Measurements from ENCODE around the gene ADARB1.

DNA sequence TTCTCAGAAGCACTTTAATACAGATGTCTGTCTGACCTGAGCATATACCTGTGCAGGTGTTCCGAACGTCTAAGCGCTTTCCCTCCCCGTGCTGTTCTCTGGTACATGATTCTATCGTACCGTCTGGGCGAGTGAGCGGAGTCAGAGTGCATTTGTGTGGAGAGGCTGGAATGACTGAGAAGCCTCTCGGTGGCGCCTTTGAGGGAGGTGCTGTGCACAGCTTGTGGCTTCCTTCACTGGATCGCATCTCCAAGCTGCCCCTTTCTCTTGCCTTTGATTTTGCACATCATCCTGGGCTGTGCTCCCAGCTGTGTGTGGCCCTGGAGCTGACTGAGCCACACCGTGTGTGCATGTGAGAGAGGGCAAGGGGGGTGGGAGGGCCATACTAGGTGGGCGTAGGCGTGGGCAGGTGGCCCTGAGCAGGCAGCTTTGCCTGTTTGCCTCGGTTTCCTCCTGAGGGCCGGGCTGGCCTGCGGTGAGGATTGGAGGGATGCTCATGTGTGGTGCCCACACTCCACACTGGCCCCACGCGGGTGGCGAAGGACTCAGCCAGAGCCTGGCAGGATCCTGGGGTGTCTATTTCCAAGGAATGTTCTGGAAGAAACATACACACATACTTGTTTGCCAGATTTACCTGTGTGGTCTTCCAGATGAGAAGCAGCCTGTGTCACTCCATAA lies 105.3 kb downstream of the ADARB1 start:
- TF ChIP-seq, protein P1, sequence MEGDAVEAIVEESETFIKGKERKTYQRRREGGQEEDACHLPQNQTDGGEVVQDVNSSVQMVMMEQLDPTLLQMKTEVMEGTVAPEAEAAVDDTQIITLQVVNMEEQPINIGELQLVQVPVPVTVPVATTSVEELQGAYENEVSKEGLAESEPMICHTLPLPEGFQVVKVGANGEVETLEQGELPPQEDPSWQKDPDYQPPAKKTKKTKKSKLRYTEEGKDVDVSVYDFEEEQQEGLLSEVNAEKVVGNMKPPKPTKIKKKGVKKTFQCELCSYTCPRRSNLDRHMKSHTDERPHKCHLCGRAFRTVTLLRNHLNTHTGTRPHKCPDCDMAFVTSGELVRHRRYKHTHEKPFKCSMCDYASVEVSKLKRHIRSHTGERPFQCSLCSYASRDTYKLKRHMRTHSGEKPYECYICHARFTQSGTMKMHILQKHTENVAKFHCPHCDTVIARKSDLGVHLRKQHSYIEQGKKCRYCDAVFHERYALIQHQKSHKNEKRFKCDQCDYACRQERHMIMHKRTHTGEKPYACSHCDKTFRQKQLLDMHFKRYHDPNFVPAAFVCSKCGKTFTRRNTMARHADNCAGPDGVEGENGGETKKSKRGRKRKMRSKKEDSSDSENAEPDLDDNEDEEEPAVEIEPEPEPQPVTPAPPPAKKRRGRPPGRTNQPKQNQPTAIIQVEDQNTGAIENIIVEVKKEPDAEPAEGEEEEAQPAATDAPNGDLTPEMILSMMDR (IDR thresholded peaks at IDR 0.05): no peak
- no peak for TF ChIP-seq POLR2A (IDR thresholded peaks at IDR 0.05)
